BE2C (cell line): ENCODE results near the gene ALK.

Source experiments
- DNase-seq: peaks from one replicate; pipeline ENCODE4 v3.0.0-alpha.2; 2020
- H3K27me3 ChIP-seq: fragments of 250-450 bp; sonication (Bioruptor Pico); 2 replicates; pipeline ENCODE4 v1.5.1; 2020; ENCODE audit warnings: mild to moderate bottlenecking
- H3K36me3 ChIP-seq: fragments of 250-450 bp; sonication (Bioruptor Pico); 2 replicates; pipeline ENCODE4 v1.5.1; 2020; ENCODE audit warnings: mild to moderate bottlenecking
- H3K4me1 ChIP-seq: fragments of 250-450 bp; sonication (Bioruptor Pico); 2 replicates; pipeline ENCODE4 v1.5.1; 2020
- H3K4me3 ChIP-seq: 2 replicates; pipeline ENCODE4 v1.5.1; 2011; ENCODE audit warnings: low read depth, low read length
- H3K9me3 ChIP-seq: fragments of 250-450 bp; sonication (Bioruptor Pico); 2 replicates; pipeline ENCODE4 v1.5.1; 2020
- CTCF ChIP-seq: IDR thresholded peaks from 2 replicates; pipeline ENCODE4 v1.5.1; 2012; ENCODE audit warnings: mild to moderate bottlenecking, low read depth, low read length

Gene ALK

DNA sequence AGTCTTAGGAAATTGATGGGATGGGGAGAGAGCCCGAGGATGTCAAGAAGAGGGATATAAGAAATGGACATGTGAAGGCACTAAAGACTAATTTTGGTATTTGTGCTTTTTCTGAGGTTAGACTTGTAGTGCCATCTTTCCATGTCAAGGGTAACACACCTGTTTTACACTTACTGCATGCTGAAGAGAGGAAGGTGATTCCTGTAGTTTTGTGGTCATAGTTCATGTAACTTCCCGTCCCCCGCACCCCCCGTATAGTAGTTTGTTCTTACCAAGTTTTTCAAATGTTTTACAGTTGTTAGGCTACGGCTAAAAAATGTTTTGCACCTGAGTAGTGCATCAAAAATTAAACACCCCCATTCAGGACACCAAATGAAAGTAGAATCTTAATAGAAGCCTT, 732.3 kb downstream of the ALK start:
- no peak for TF ChIP-seq CTCF
- Histone ChIP-seq H3K36me3 (no peaks in the 10 kb centered on the region), H3K4me3 (no peak overlapping the region), H3K9me3 (no peaks in the 10 kb centered on the region), H3K27me3 (no peaks in the 10 kb centered on the region), H3K4me1 (no peaks in the 10 kb centered on the region)
- DNase-seq = no peak

- Histone ChIP-seq H3K27me3 (no peaks in the 10 kb centered on the region), H3K4me1 (no peaks in the 10 kb centered on the region), H3K4me3 (no peak overlapping the region), H3K9me3 (no peaks in the 10 kb centered on the region), H3K36me3 (no peaks in the 10 kb centered on the region)
- DNase-seq = no peak
- no peak for TF ChIP-seq CTCF
Measured at GRCh38 chr2:29187926-29188325, 733.5 kb downstream of the ALK start.

DNA sequence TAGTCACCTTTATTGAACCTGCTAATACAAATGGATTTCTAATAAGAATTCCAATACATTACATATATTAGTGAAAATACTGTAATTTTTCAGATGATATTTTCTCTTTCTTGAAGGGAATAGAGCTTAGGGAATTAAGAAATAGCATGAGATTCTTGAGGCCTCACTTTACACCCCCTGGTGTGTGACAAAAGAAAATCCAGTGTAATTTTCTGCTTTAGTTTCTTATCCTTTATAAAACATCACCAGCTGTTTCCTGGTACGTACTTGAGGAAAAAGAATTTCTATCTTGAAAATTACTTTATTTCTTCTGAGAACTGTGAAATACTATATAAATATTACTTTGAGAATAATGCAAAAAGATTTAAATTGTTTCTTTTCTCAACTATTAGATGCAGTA, 734.6 kb downstream of the ALK start:
- Histone ChIP-seq H3K9me3 (no peaks in the 10 kb centered on the region), H3K4me1 (no peaks in the 10 kb centered on the region), H3K27me3 (no peaks in the 10 kb centered on the region), H3K36me3 (no peaks in the 10 kb centered on the region), H3K4me3 (no peak overlapping the region)
- no peak for TF ChIP-seq CTCF
- no peak for DNase-seq

GRCh38 chr2:29184531-29184930, 736.9 kb downstream of the ALK start:
- Histone ChIP-seq H3K9me3 (no peaks in the 10 kb centered on the region), H3K4me1 (no peaks in the 10 kb centered on the region), H3K4me3 (no peak overlapping the region), H3K27me3 (no peaks in the 10 kb centered on the region), H3K36me3 (no peaks in the 10 kb centered on the region)
- no peak for TF ChIP-seq CTCF
- DNase-seq = no peak

GRCh38 chr2:29182920-29183319, 738.5 kb downstream of the ALK start:
- TF ChIP-seq CTCF = no peak
- no peaks in the 10 kb centered on the region for H3K9me3 ChIP-seq
- H3K27me3 ChIP-seq = no peaks in the 10 kb centered on the region
- H3K4me3 ChIP-seq = no peak overlapping the region
- no peaks in the 10 kb centered on the region for H3K4me1 ChIP-seq
- no peak for DNase-seq
- no peaks in the 10 kb centered on the region for H3K36me3 ChIP-seq

GRCh38 chr2:29182334-29182733, 739.1 kb downstream of the ALK start:
- no peaks in the 10 kb centered on the region for H3K36me3 ChIP-seq
- no peak for DNase-seq
- no peak overlapping the region for H3K4me3 ChIP-seq

More at GRCh38 chr2:29182334-29182733, 739.1 kb downstream of the ALK start:
- Histone ChIP-seq H3K4me1 (no peaks in the 10 kb centered on the region), H3K9me3 (no peaks in the 10 kb centered on the region), H3K27me3 (no peaks in the 10 kb centered on the region)
- TF ChIP-seq CTCF = no peak
